AG04450 (cell line): ENCODE measurements around the gene PLN. TPM values are rescaled to one million over a fixed set of nuclear protein-coding genes. Genes with fewer than 3 reads are reported as not detected.

Experiments used
- CTCF ChIA-PET: fragments of 300-600, 350-600 bp; formaldehyde crosslinking; extraction: SDS; loops from one replicate; lab custom pipeline; 2022; ENCODE audit warnings: antibody characterized with exemption, inconsistent platforms; lab: Charles Lee
- POLR2A ChIA-PET: fragments of 350-600 bp; formaldehyde crosslinking; extraction: SDS; loops from one replicate; lab custom pipeline; 2021; ENCODE audit warnings: antibody characterized with exemption, inconsistent platforms; lab: Yijun Ruan, JAX
- DNase-seq: peaks from one replicate; pipeline ENCODE4 v3.0.0-alpha.2; 2011; ENCODE audit warnings: low read depth, low spot score
- H3K27ac ChIP-seq: one replicate; pipeline ENCODE4 v1.5.1; 2012; ENCODE audit warnings: low read depth, low read length, control low read depth
- H3K27me3 ChIP-seq: one replicate; pipeline ENCODE4 v1.6.0; 2012; ENCODE audit warnings: low read length; ENCODE audit not compliant: control insufficient read depth, insufficient read depth
- H3K4me3 ChIP-seq: 2 replicates; pipeline ENCODE4 v1.5.1; 2011; ENCODE audit warnings: mild to moderate bottlenecking, low read depth, low read length, control low read depth
- H3K9me3 ChIP-seq: 2 replicates; pipeline ENCODE4 v1.5.1; 2012; ENCODE audit warnings: low read length; ENCODE audit not compliant: control insufficient read depth, insufficient read depth
- polyA plus RNA-seq: library from polyadenylated mRNA; depleted of rRNA; stranded (reverse); fragments of >200 nt; gene quantifications from 2 replicates; pipeline ENCODE4 v1.2.3, GENCODE V29; 2011
- TF ChIP-seq, protein P1 (sequence below): IDR thresholded peaks from 2 replicates; pipeline ENCODE4 v1.5.1; 2011; ENCODE audit warnings: low read depth, low read length, control low read depth, inconsistent platforms

The PLN gene
- polyA plus RNA-seq, 1 experiment, result 0.14 TPM

DNA sequence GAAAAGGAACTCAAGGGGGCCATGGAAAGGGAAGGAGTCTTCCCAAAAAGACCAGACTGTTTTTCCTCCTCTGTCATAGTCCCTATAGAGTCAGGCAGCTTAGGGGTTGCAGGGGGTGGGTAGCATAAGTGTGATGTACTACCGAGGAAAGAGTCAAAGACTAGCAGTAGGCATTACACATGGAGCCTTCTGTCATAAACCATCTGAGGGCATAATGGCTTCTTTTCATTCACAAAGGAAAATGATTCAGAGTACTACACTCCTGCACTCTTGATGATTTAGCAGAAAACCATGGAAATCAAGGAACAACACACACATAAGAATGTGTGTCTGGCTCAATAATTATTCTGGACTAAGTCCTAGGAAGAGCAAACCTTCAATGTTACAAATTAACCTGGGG lies 14.9 kb downstream of the PLN start:
- TF ChIP-seq, protein P1, sequence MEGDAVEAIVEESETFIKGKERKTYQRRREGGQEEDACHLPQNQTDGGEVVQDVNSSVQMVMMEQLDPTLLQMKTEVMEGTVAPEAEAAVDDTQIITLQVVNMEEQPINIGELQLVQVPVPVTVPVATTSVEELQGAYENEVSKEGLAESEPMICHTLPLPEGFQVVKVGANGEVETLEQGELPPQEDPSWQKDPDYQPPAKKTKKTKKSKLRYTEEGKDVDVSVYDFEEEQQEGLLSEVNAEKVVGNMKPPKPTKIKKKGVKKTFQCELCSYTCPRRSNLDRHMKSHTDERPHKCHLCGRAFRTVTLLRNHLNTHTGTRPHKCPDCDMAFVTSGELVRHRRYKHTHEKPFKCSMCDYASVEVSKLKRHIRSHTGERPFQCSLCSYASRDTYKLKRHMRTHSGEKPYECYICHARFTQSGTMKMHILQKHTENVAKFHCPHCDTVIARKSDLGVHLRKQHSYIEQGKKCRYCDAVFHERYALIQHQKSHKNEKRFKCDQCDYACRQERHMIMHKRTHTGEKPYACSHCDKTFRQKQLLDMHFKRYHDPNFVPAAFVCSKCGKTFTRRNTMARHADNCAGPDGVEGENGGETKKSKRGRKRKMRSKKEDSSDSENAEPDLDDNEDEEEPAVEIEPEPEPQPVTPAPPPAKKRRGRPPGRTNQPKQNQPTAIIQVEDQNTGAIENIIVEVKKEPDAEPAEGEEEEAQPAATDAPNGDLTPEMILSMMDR, result no peak
- no peaks in the 10 kb centered on the region for H3K9me3 ChIP-seq
- CTCF ChIA-PET, result no interaction called here
- POLR2A ChIA-PET, result no interaction called here
- H3K27ac ChIP-seq, result no peak overlapping the region
- H3K27me3 ChIP-seq, result no peaks in the 10 kb centered on the region
- no peak for DNase-seq
- H3K4me3 ChIP-seq, result no peak overlapping the region

DNA sequence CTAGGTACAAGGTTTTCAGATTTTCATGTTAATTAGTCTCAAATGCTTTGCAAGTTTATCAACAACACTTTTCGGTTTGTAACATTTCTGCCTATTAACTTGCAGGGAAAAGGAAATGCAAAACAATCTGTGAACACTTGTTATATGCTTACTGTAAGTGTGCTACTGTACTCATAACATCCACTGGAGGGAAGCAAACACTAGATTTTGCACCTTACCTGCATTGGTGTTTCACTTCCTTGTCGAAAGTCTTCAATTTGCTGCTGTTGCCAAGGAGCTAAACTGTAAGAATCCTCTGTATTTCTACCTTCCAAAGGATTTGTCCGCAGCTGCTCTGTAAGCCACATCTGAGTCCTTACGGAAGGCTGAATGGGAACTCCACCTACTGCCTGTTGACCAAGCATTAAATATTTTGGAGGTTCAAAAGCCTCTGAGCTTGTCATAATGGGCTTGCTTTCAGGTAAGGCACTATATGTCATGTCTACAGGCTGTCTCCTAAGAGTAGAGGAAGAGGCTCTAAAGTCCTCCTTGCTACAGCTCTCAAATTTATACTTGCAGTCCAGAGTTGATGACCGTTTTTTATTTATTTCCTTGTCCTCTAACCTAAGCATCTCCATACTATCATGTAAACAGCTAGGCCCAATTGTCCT lies 17.3 kb downstream of the PLN start:
- POLR2A ChIA-PET, result no interaction called here
- no peaks in the 10 kb centered on the region for H3K27me3 ChIP-seq
- no peak for DNase-seq
- no peak overlapping the region for H3K4me3 ChIP-seq
- CTCF ChIA-PET, result interaction anchor here (0.6 to 2.9 kb wide), 14 partner anchors 10 to 281 kb away, joined by 3 to 17 read pairs (median 4); no protein-coding TSS in a partner anchor
- H3K9me3 ChIP-seq, result no peaks in the 10 kb centered on the region
- H3K27ac ChIP-seq, result no peak overlapping the region
- TF ChIP-seq, protein P1, result peak; percentile 49

DNA sequence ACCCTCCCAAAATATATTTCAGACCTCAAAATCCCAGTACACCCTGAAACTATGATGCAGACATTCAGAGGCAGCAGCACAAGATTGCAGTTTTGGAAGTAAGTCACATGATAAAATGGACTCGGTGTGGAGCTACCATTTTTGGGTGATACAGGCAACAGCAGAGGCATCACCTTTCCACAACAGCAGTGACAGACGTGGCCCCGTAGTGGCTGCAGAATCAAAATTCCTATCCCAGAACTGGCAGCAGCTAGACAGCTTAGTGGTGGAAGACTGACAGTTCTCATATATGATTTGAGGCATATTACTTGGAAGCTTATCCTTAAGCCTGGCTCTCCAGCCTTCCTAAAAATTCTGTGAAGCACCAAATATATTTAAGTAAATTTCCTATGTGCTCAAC lies 19.9 kb downstream of the PLN start:
- no peak overlapping the region for H3K27ac ChIP-seq
- ChIA-PET CTCF (interaction anchor here (1.5 to 2.6 kb wide), 2 partner anchors 13 to 285 kb away, joined by 6 read pairs; no protein-coding TSS in a partner anchor), POLR2A (no interaction called here)
- no peaks in the 10 kb centered on the region for H3K9me3 ChIP-seq
- H3K4me3 ChIP-seq, result no peak overlapping the region
- DNase-seq, result no peak
- no peaks in the 10 kb centered on the region for H3K27me3 ChIP-seq
- TF ChIP-seq, protein P1, result no peak

DNA sequence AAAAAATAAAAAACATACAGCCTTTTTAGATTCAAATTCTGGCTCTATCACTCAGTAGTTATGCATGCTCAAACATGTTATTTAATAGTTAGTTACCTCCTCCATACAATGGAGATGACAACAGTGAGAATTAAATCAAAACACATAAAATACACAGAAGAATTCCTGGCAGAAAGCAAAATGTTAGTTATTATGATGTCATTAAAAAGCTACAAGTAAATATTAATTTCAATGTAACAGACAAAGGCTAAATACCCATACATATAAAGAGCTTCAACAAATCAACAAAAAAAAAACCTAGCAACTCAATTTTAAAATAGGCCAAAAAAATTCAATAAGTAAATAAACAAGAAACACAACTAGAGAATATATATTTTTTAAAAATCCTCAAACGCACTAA lies 21.4 kb downstream of the PLN start:
- H3K9me3 ChIP-seq, result peaks cover 7% of the 10 kb centered on the region
- CTCF ChIA-PET, result interaction anchor here (2.6 kb wide), 1 partner anchor 286 kb away, joined by 6 read pairs; no protein-coding TSS in a partner anchor
- H3K27me3 ChIP-seq, result no peaks in the 10 kb centered on the region
- H3K4me3 ChIP-seq, result no peak overlapping the region
- no peak for DNase-seq
- H3K27ac ChIP-seq, result no peak overlapping the region
- TF ChIP-seq, protein P1, result no peak
- POLR2A ChIA-PET, result no interaction called here

DNA sequence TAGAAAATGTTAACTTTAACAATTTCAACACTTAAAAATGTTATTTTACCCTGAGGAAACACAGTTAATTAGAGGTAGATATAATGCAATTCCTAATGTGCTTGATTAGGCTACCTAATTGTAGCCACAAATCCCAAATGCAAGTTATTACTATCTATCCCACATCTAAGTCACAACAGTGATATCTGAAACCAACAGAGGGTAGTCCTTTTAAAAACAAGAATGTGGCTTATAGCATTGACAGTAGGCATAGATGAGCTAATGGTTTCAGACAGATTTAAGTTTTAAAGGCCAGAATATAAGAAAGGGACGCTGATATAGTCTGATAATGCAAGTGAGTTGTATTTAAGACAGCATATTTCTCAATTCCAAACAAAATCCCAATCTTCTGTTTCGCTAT lies 23.0 kb downstream of the PLN start:
- CTCF ChIA-PET, result interaction anchor here (1.4 to 1.8 kb wide), 2 partner anchors 9 to 287 kb away, joined by 5 to 6 read pairs; no protein-coding TSS in a partner anchor
- Histone ChIP-seq H3K4me3 (no peak overlapping the region), H3K27me3 (no peaks in the 10 kb centered on the region), H3K9me3 (peaks cover 13% of the 10 kb centered on the region), H3K27ac (no peak overlapping the region)
- no peak for DNase-seq
- TF ChIP-seq, protein P1, result no peak
- POLR2A ChIA-PET, result no interaction called here
